ENCODE results near the gene HYAL3. TPM values are rescaled to one million over a fixed set of nuclear protein-coding genes. Genes with fewer than 3 reads are reported as not detected.

The HYAL3 gene
- total and polyA plus RNA-seq, 10 of the 15 experiments (the other 5 are each of a cell fraction or from before 2014, with no cell fraction given): 0.37 to 4.2 (median 2.8) TPM

DNA sequence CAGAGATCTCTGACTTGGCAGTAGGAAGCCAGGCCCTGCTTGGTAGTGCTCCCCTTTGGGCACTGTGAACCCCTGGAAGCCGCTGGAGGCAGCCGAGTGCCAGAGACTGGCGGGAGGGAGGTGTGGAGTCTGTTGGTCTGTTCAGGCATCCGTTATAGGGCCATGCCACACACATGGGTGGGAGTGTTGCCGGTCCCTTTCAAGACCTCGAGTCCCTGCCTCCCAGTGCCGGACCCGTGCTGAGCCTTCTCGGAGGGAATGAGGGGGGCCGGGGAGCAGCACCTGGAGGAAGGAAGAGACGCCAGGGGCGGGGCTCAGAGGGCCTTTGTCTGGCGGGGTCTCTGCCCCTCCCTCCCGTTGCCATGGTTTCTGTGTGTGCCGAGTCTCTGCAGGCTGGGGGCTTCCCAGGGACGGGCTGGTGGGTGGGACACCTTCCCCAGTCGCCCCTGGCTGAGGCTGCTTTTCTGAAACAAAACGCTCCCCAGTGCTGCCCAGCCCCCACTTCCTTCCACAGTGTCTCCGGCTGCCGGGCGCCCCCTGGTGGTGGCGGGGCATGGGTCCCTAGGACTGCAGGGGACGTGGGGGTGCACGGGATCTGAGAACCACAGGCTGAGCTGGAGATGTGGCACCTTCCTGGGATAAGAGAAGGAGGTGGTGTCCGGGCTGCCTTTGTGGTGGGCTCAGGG is 53.2 kb downstream of the HYAL3 start (continued):
- TF ChIP-seq, protein P1, sequence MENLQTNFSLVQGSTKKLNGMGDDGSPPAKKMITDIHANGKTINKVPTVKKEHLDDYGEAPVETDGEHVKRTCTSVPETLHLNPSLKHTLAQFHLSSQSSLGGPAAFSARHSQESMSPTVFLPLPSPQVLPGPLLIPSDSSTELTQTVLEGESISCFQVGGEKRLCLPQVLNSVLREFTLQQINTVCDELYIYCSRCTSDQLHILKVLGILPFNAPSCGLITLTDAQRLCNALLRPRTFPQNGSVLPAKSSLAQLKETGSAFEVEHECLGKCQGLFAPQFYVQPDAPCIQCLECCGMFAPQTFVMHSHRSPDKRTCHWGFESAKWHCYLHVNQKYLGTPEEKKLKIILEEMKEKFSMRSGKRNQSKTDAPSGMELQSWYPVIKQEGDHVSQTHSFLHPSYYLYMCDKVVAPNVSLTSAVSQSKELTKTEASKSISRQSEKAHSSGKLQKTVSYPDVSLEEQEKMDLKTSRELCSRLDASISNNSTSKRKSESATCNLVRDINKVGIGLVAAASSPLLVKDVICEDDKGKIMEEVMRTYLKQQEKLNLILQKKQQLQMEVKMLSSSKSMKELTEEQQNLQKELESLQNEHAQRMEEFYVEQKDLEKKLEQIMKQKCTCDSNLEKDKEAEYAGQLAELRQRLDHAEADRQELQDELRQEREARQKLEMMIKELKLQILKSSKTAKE (IDR thresholded peaks at IDR 0.05; ENCODE audit: low read depth, poor library complexity, severe bottlenecking): no peak
- no peak for TF ChIP-seq FOS (IDR thresholded peaks at IDR 0.05; ENCODE audit: borderline replicate concordance, extremely low read depth, insufficient read length)
- TF ChIP-seq, protein P2, sequence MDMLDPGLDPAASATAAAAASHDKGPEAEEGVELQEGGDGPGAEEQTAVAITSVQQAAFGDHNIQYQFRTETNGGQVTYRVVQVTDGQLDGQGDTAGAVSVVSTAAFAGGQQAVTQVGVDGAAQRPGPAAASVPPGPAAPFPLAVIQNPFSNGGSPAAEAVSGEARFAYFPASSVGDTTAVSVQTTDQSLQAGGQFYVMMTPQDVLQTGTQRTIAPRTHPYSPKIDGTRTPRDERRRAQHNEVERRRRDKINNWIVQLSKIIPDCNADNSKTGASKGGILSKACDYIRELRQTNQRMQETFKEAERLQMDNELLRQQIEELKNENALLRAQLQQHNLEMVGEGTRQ (IDR thresholded peaks at IDR 0.05; ENCODE audit: borderline replicate concordance, low read depth, low read length): no peak
- TF ChIP-seq TCF3 (IDR thresholded peaks at IDR 0.05; ENCODE audit: borderline replicate concordance, insufficient read depth, low read depth, low read length): 0 out of 2 replicates have a peak, but pooled peaks have one; percentile 20
- TF ChIP-seq, protein P3, sequence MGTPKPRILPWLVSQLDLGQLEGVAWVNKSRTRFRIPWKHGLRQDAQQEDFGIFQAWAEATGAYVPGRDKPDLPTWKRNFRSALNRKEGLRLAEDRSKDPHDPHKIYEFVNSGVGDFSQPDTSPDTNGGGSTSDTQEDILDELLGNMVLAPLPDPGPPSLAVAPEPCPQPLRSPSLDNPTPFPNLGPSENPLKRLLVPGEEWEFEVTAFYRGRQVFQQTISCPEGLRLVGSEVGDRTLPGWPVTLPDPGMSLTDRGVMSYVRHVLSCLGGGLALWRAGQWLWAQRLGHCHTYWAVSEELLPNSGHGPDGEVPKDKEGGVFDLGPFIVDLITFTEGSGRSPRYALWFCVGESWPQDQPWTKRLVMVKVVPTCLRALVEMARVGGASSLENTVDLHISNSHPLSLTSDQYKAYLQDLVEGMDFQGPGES (IDR thresholded peaks at IDR 0.05): no peak
- TF ChIP-seq SREBF2 (IDR thresholded peaks at IDR 0.05; ENCODE audit: low read length): no peak
- TF ChIP-seq, protein P4, sequence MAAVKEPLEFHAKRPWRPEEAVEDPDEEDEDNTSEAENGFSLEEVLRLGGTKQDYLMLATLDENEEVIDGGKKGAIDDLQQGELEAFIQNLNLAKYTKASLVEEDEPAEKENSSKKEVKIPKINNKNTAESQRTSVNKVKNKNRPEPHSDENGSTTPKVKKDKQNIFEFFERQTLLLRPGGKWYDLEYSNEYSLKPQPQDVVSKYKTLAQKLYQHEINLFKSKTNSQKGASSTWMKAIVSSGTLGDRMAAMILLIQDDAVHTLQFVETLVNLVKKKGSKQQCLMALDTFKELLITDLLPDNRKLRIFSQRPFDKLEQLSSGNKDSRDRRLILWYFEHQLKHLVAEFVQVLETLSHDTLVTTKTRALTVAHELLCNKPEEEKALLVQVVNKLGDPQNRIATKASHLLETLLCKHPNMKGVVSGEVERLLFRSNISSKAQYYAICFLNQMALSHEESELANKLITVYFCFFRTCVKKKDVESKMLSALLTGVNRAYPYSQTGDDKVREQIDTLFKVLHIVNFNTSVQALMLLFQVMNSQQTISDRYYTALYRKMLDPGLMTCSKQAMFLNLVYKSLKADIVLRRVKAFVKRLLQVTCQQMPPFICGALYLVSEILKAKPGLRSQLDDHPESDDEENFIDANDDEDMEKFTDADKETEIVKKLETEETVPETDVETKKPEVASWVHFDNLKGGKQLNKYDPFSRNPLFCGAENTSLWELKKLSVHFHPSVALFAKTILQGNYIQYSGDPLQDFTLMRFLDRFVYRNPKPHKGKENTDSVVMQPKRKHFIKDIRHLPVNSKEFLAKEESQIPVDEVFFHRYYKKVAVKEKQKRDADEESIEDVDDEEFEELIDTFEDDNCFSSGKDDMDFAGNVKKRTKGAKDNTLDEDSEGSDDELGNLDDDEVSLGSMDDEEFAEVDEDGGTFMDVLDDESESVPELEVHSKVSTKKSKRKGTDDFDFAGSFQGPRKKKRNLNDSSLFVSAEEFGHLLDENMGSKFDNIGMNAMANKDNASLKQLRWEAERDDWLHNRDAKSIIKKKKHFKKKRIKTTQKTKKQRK (IDR thresholded peaks at IDR 0.05; ENCODE audit: low read depth, low read length): no peak
- no peak for TF ChIP-seq FOXK2 (IDR thresholded peaks at IDR 0.05)
- TF ChIP-seq ASH2L (IDR thresholded peaks at IDR 0.05; ENCODE audit: borderline replicate concordance, low read depth): no peak
- TF ChIP-seq, protein P5, sequence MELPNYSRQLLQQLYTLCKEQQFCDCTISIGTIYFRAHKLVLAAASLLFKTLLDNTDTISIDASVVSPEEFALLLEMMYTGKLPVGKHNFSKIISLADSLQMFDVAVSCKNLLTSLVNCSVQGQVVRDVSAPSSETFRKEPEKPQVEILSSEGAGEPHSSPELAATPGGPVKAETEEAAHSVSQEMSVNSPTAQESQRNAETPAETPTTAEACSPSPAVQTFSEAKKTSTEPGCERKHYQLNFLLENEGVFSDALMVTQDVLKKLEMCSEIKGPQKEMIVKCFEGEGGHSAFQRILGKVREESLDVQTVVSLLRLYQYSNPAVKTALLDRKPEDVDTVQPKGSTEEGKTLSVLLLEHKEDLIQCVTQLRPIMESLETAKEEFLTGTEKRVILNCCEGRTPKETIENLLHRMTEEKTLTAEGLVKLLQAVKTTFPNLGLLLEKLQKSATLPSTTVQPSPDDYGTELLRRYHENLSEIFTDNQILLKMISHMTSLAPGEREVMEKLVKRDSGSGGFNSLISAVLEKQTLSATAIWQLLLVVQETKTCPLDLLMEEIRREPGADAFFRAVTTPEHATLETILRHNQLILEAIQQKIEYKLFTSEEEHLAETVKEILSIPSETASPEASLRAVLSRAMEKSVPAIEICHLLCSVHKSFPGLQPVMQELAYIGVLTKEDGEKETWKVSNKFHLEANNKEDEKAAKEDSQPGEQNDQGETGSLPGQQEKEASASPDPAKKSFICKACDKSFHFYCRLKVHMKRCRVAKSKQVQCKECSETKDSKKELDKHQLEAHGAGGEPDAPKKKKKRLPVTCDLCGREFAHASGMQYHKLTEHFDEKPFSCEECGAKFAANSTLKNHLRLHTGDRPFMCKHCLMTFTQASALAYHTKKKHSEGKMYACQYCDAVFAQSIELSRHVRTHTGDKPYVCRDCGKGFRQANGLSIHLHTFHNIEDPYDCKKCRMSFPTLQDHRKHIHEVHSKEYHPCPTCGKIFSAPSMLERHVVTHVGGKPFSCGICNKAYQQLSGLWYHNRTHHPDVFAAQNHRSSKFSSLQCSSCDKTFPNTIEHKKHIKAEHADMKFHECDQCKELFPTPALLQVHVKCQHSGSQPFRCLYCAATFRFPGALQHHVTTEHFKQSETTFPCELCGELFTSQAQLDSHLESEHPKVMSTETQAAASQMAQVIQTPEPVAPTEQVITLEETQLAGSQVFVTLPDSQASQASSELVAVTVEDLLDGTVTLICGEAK (IDR thresholded peaks at IDR 0.05; ENCODE audit: borderline replicate concordance): no peak
- peak; percentile 89 for TF ChIP-seq RAD21 (IDR thresholded peaks at IDR 0.05; ENCODE audit: insufficient read depth, low read depth, low read length)
- TF ChIP-seq MYC (IDR thresholded peaks at IDR 0.05; ENCODE audit: insufficient read depth, insufficient read length, insufficient replicate concordance, low read length, severe bottlenecking): no peak
- TF ChIP-seq MTA3 (IDR thresholded peaks at IDR 0.05; ENCODE audit: borderline replicate concordance, low read length): no peak

Measured in GM12878 (cell line).